Epithelial cell of prostate (primary cell): ENCODE results near the gene CDKAL1.

Experiments
- DNase-seq: peaks from one replicate; pipeline ENCODE4 v3.0.0-alpha.2; 2011; ENCODE audit warnings: low read depth, low spot score
- H3K27ac ChIP-seq: fragments of 450-650 bp; 2 replicates; pipeline ENCODE4 v1.5.1; 2017; ENCODE audit warnings: mild to moderate bottlenecking

The CDKAL1 gene

GRCh38 chr6:21271428-21272155 lies 737.3 kb downstream of the CDKAL1 start:
- no peak for DNase-seq
- H3K27ac ChIP-seq = no peak overlapping the region

- H3K27ac ChIP-seq = no peak overlapping the region
- no peak for DNase-seq
Measured at GRCh38 chr6:21273451-21273850, 739.2 kb downstream of the CDKAL1 start.

GRCh38 chr6:21274851-21275250 lies 740.6 kb downstream of the CDKAL1 start:
- H3K27ac ChIP-seq = no peak overlapping the region
- DNase-seq = no peak

GRCh38 chr6:21277601-21278374 lies 743.5 kb downstream of the CDKAL1 start:
- DNase-seq = peak; percentile 71
- H3K27ac ChIP-seq = peak overlapping the region; percentile 2

GRCh38 chr6:21278375-21278745 lies 744.1 kb downstream of the CDKAL1 start:
- no peak for DNase-seq
- H3K27ac ChIP-seq = no peak overlapping the region

GRCh38 chr6:21279619-21280018 lies 745.4 kb downstream of the CDKAL1 start:
- no peak for DNase-seq

GRCh38 chr6:21281366-21281765 lies 747.1 kb downstream of the CDKAL1 start:
- no peak overlapping the region for H3K27ac ChIP-seq

More at GRCh38 chr6:21279619-21280018, 745.4 kb downstream of the CDKAL1 start:
- H3K27ac ChIP-seq = no peak overlapping the region

More at GRCh38 chr6:21281366-21281765, 747.1 kb downstream of the CDKAL1 start:
- no peak for DNase-seq
